Endodermal cell (in vitro differentiated cells): Measurements from ENCODE around the gene NPPC. TPM values are rescaled to one million over a fixed set of nuclear protein-coding genes. Genes with fewer than 3 reads are reported as not detected.

Source experiments
- DNase-seq: peaks from one replicate; pipeline ENCODE4 v3.0.0-alpha.2; 2017
- H3K27ac ChIP-seq: 2 replicates; pipeline ENCODE4 v1.5.1; 2013; ENCODE audit warnings: mild to moderate bottlenecking, low read depth, low read length, moderate library complexity
- H3K27me3 ChIP-seq: 2 replicates; pipeline ENCODE4 v1.6.1; 2013; ENCODE audit warnings: mild to moderate bottlenecking, low read length, moderate library complexity; ENCODE audit not compliant: insufficient read depth, control insufficient read depth, poor library complexity, severe bottlenecking
- H3K36me3 ChIP-seq: 2 replicates; pipeline ENCODE4 v1.7.0; 2013; ENCODE audit warnings: mild to moderate bottlenecking, low read length, moderate library complexity; ENCODE audit not compliant: control insufficient read depth, insufficient read depth
- H3K4me1 ChIP-seq: one replicate; pipeline ENCODE4 v1.7.0; 2013; ENCODE audit warnings: low read length; ENCODE audit not compliant: control insufficient read depth, insufficient read depth
- H3K4me3 ChIP-seq: 2 replicates; pipeline ENCODE4 v1.5.1; 2013; ENCODE audit warnings: mild to moderate bottlenecking, low read length, moderate library complexity
- H3K9ac ChIP-seq: 2 replicates; pipeline ENCODE4 v1.6.1; 2013; ENCODE audit warnings: mild to moderate bottlenecking, low read length, moderate library complexity; ENCODE audit not compliant: poor library complexity, severe bottlenecking; ENCODE audit errors: extremely low read depth
- H3K9me3 ChIP-seq: 2 replicates; pipeline ENCODE4 v1.6.1; 2013; ENCODE audit warnings: mild to moderate bottlenecking, low read length, moderate library complexity; ENCODE audit not compliant: control insufficient read depth
- H3K27ac Mint-ChIP-seq: 2 replicates; pipeline ENCODE4 v1.8.0; 2020; ENCODE audit warnings: mixed read lengths
- H3K27me3 Mint-ChIP-seq: 2 replicates; pipeline ENCODE4 v1.8.0; 2021; ENCODE audit warnings: mild to moderate bottlenecking, mixed read lengths; ENCODE audit not compliant: insufficient read depth
- H3K36me3 Mint-ChIP-seq: 2 replicates; pipeline ENCODE4 v1.8.0; 2020; ENCODE audit warnings: low read depth, mixed read lengths
- H3K4me1 Mint-ChIP-seq: 2 replicates; pipeline ENCODE4 v1.8.0; 2020; ENCODE audit warnings: mixed read lengths
- H3K4me3 Mint-ChIP-seq: 2 replicates; pipeline ENCODE4 v1.8.0; 2020; ENCODE audit warnings: mild to moderate bottlenecking, moderate library complexity, mixed read lengths
- H3K9me3 Mint-ChIP-seq: 2 replicates; pipeline ENCODE4 v1.8.0; 2020; ENCODE audit warnings: mild to moderate bottlenecking, mixed read lengths
- CTCF ChIP-seq: fragments of 200-600 bp; sonication (generic); conservative IDR thresholded peaks from 2 replicates; pipeline ENCODE4 v1.5.0; 2021; ENCODE audit warnings: antibody characterized with exemption, mild to moderate bottlenecking
- WGBS, 2 experiments: methylation state at CpG; one replicate each; pipeline versions ENCODE4 v1.1.5 to v1.1.7; 2013; ENCODE audit warnings: missing lambda C conversion rate in 2 of 2, mixed read lengths in 1 of 2; ENCODE audit not compliant: insufficient coverage in 1 of 2, insufficient read length in 1 of 2; 5-methylcytosine and 5-hydroxymethylcytosine counted together
- total RNA-seq, 2 donors: library from RNA; stranded (reverse); fragmentation: NEBNext Ultra II Directional in 1 of 2; extraction: Animal tissue kit (Norgen Biotek cat#: 25700) in 1 of 2; gene quantifications; 2 replicates in 1 of 2; 3 replicates in 1 of 2; pipeline ENCODE4 v1.2.1, GENCODE V29; 2021

The NPPC gene
- total RNA-seq, 2 donors from 2014 or later: 0.84 TPM; not detected in 1

GRCh38 chr2:231922311-231923009 lies 3.7 kb downstream of the NPPC start:
- no peaks in the 10 kb centered on the region for H3K9me3 Mint-ChIP-seq
- Histone ChIP-seq H3K4me3 (no peak overlapping the region), H3K27me3 (peaks cover 47% of the 10 kb centered on the region), H3K9me3 (no peaks in the 10 kb centered on the region), H3K4me1 (no peaks in the 10 kb centered on the region), H3K9ac (no peak overlapping the region), H3K36me3 (no peaks in the 10 kb centered on the region), H3K27ac (no peak overlapping the region)
- peaks cover 7% of the 10 kb centered on the region for H3K4me1 Mint-ChIP-seq
- H3K36me3 Mint-ChIP-seq: no peaks in the 10 kb centered on the region
- H3K27me3 Mint-ChIP-seq: peaks cover 48% of the 10 kb centered on the region
- no peak overlapping the region for H3K27ac Mint-ChIP-seq
- 85 to 95% methylated on average over 8 to 15 of the region's 15 CpGs for WGBS, 2 experiments
- no peak for TF ChIP-seq CTCF
- no peak overlapping the region for H3K4me3 Mint-ChIP-seq
- no peak for DNase-seq

- Histone ChIP-seq H3K4me1 (no peaks in the 10 kb centered on the region), H3K27me3 (peaks cover 31% of the 10 kb centered on the region), H3K4me3 (no peak overlapping the region), H3K36me3 (no peaks in the 10 kb centered on the region), H3K27ac (no peak overlapping the region), H3K9me3 (no peaks in the 10 kb centered on the region), H3K9ac (no peak overlapping the region)
- no peak overlapping the region for H3K27ac Mint-ChIP-seq
- H3K9me3 Mint-ChIP-seq: no peaks in the 10 kb centered on the region
- H3K4me1 Mint-ChIP-seq: no peaks in the 10 kb centered on the region
- H3K27me3 Mint-ChIP-seq: peaks cover 34% of the 10 kb centered on the region
- H3K4me3 Mint-ChIP-seq: no peak overlapping the region
- no peak for DNase-seq
- H3K36me3 Mint-ChIP-seq: no peaks in the 10 kb centered on the region
- 99 to 100% methylated on average over 3 to 5 of the region's 5 CpGs for whole genome bisulfite sequencing, 2 experiments
- no peak for TF ChIP-seq CTCF
These were observed 5.4 kb downstream of the NPPC start for GRCh38 chr2:231920795-231921194.

- Mint-ChIP-seq H3K4me1 (no peaks in the 10 kb centered on the region), H3K9me3 (no peaks in the 10 kb centered on the region), H3K4me3 (no peak overlapping the region), H3K27me3 (peaks cover 33% of the 10 kb centered on the region), H3K27ac (no peak overlapping the region), H3K36me3 (no peaks in the 10 kb centered on the region)
- DNase-seq: no peak
- Histone ChIP-seq H3K4me3 (no peak overlapping the region), H3K27me3 (peaks cover 26% of the 10 kb centered on the region), H3K36me3 (no peaks in the 10 kb centered on the region), H3K4me1 (no peaks in the 10 kb centered on the region), H3K9ac (no peak overlapping the region), H3K9me3 (no peaks in the 10 kb centered on the region), H3K27ac (no peak overlapping the region)
- no peak for TF ChIP-seq CTCF
- WGBS, 2 experiments: 86% methylated on average over 2 of the region's 3 CpGs; no CpG with 5 or more reads in 1 of the 2 experiments
These were observed 5.8 kb downstream of the NPPC start for GRCh38 chr2:231920366-231920765.
